Omental fat pad (tissue), 4 donors: Measurements from ENCODE around the gene FAM90A1. TPM values are rescaled to one million over a fixed set of nuclear protein-coding genes. Genes with fewer than 3 reads are reported as not detected.
"Not testable (repeated sequence)": the region's sequence is repeated elsewhere in the genome, so short reads cannot be mapped to it uniquely, and the experiment has no call there.

Experiments
- ATAC-seq: fragments of 150-250 bp; one replicate; pipeline ENCODE4 v1.9.1; 2016; ENCODE audit warnings: mild to moderate bottlenecking, moderate library complexity; ENCODE audit not compliant: low FRiP score
- DNase-seq: peaks from one replicate; pipeline ENCODE4 v3.0.0-alpha.2; 2019; ENCODE audit warnings: low spot score
- CTCF ChIP-seq, 3 donors: fragments of 450-650 bp; IDR thresholded peaks; one replicate each; pipeline ENCODE4 v1.5.1; 2016 to 2017; ENCODE audit warnings: antibody characterized with exemption in 3 of 3, mild to moderate bottlenecking in 3 of 3, moderate library complexity in 2 of 3
- total RNA-seq, 4 donors: library from RNA; depleted of rRNA; stranded (reverse); fragments of >200 nt; gene quantifications; one replicate each; pipeline ENCODE4 v1.1.0, GENCODE V29; 2016

FAM90A1 gene
- total RNA-seq, 4 donors from 2014 or later, result not detected

DNA sequence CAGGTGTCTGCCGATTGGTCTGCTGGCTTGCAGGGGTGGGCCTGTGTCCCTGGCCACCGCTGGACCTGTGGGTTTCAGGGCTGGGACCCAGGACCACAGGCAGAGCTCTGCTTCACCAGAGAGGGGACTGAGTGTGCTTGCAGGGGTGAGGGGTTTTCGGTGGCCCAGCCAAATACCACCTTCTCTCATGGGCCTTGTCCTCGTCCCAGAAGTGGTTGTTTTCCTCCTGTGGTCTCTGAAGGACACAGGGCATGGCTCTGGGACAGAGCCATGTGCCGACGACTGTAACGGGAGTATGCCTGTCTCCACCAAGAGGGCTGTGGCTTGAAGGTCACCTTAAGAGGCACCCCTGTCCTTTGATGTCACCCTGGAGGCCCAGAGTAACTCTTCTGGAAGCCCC lies 7.3 kb upstream of the FAM90A1 start:
- not testable (repeated sequence) for DNase-seq, ATAC-seq

GRCh38 chr12:8233935-8234495 lies 6.6 kb upstream of the FAM90A1 start:
- not testable (repeated sequence) for ATAC-seq, DNase-seq

DNA sequence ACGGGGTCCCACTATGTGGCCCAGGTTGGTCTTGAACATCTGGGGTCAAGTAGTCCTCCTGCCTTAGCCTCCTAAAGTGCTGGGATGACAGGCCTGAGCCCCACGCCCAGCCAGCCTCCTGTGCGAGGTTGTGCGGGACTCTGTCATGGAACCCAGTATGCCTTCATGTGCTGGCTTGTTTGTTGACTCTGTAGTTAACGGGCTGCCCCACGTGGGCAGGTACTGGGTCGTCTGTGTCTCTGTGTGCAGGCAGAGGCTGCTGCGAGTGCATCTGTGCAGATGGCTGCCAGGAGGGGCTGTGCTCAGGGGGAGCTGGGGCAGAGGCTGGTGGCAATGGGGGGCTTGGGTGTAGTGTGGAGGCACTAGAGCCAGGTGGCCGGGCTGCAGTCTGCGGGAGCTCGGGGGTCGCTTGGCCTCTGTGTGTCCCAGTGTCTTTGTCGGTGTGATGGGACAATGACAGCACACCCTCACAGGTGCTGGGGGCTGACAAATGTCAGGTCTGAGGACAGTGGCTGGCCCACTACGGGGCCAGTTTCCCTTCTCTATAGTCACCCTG lies 6.0 kb upstream of the FAM90A1 start:
- DNase-seq, ATAC-seq: not testable (repeated sequence)

DNA sequence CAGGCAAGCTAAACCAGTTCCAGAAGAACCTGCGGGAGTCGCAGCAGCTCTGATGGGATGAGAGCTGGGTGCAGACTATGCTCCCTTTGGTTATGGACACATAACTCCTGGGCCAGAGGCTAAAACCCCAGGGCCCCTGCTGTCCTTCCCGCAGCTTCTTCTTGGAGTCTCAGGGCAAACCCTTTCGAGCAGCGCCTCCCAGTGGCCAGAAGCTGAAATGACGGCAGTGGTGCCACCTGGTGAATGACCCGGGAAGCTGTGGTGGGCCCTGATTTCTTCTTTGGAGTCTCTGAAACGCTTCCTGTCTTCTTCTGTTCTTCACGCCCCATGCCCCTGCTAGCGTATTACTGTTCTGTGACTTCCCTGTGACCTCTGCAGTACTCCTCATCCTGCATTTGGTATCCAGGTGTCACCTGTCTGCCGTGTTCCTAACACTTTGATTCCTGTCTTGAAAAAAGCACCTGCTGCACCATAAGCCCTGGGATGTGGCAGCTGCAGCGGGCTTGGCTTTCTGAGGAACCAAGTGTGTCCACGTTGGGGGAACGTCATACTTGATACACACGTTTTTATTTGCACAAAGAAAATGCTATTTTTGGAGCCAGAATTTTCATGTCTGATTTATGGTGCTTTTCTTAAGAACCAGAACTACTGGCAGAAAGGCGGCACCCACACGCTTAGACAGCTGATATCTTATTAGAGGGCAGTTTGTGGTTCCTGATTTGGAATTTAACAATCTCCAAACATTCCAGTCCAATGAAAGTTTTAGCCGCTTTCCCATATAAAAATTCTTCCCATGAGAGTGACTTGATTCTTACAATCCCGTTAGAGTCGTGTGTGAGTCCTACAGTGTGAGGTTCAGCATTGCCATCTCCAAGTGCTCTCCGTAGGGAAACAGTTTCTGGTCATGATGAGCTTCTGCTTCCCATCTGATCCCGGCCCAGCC lies 4.5 kb upstream of the FAM90A1 start:
- ATAC-seq, DNase-seq: not testable (repeated sequence)
- TF ChIP-seq CTCF (IDR thresholded peaks at IDR 0.05), result peak in 1 of 3 donors; percentile 51

- not testable (repeated sequence) for ATAC-seq, DNase-seq
Observed at GRCh38 chr12:8231049-8231448, 3.6 kb upstream of the FAM90A1 start.

DNA sequence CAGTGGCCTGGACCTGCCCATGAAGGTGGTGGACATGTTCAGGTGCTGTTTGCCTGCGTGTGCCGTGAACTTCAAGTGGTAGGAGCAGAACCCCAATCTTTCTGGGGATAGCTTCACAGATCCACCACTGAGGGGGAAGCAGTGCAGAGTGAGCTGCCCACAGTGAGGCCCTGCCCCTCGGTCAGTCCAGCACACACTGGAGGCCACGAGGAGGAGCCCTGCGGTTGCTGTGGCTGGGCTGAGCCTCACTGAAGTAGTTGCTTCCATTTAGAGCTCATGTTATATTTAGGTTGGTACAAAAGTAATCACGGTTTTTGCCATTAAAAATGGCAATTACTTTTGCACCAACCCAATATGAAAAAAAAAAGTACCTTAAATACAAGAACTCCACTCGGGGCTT lies 2.1 kb upstream of the FAM90A1 start:
- DNase-seq, ATAC-seq: not testable (repeated sequence)

DNA sequence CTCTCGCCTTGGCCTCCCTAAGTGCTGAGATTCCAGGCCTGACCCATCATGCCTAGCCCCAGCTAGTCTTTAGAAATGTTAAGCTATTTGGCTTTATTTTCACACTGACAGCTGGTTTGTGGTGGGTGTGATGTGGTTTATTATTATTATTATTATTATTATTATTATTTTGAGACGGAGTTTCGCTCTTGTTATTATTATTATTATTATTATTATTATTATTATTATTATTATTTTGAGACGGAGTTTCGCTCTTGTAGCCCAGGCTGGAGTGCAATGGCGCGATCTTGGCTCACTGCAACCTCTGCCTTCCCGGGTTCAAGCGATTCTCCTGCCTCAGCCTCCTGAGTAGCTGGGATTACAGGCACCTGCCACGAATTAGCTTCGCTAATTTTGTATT lies 1.2 kb upstream of the FAM90A1 start:
- DNase-seq, ATAC-seq: not testable (repeated sequence)

DNA sequence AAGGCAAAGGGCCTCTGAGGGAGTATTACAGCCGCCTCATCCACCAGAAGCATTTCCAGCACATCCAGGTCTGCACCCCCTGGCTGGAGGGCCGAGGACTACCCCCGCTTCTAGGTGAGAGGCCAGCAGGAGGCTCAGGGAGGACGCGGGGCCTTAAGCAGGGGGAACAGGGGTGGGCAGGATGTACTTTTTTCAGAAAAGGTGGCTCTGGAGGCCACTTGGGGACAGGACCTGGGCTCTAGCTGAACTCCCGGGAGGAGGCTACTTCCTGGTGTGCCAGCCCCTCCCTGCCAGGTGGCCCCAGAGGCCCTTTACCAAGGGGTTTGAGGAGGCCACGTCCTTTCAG lies 287 bp upstream of the FAM90A1 start:
- not testable (repeated sequence) for ATAC-seq, DNase-seq

DNA sequence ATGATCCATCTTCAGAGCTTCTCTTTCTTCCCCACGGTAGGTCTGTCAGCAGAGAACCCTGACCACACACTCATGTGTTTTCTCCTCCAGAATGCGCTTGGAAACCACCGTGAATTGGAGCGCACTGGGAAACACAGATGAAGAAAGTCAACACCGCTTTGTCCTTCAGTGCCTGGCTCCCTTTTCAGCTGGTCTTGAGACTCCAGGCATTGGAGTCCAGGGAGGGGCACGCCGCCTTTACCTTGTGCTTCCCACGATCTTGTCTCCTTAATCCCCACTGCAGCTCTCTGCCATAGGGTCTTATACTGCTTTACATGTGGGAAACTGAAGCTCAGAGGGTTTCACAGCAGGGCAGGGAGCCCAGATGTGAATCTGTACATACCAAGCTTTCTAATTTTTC lies 1.1 kb downstream of the FAM90A1 start:
- TF ChIP-seq CTCF (IDR thresholded peaks at IDR 0.05), result no peak
- ATAC-seq (no peak), DNase-seq (no peak)

DNA sequence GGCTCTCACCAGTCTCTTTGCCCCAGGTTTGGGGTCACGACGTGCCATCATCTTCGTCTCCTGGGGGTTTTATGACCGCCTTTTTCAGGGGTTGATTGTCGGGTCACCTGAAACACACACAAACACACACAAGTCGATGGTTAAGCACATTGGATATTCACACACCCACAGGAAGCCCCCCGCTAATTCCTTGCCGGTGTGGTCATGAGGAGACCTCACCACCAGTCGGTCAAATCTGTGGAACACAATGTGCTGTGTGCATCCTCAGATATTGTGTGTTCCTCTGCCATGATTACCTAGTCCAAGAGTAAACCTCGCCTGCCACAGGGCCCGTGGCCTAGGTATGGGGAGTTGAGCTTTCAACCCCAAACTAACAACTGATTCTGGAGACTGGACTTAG lies 2.6 kb downstream of the FAM90A1 start:
- not testable (repeated sequence) for DNase-seq, ATAC-seq

DNA sequence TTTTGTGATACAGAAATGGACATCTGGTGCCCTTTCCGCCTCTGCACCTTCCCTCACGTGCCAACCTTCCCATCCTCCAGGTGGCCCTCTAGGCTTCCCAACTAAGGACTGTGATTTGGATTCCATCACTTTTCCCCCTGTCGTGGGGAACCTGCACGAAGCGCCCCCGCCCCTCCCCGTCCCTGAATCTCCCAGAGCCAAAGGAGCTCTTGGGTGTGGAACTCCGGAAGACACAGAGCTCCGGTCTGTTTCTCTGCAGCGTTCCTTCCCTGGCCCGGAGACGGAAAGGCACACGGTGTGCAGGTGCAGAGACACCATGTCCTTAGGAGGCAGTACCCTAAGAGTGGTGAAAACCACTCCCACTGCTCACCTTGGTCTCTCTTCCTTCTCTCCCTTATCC lies 3.8 kb downstream of the FAM90A1 start:
- ATAC-seq, DNase-seq: not testable (repeated sequence)

- ATAC-seq, DNase-seq: not testable (repeated sequence)
Observed at GRCh38 chr12:8222303-8222702, 5.1 kb downstream of the FAM90A1 start.

GRCh38 chr12:8221844-8222243 lies 5.6 kb downstream of the FAM90A1 start:
- not testable (repeated sequence) for DNase-seq, ATAC-seq

GRCh38 chr12:8221375-8221774 lies 6.0 kb downstream of the FAM90A1 start:
- not testable (repeated sequence) for ATAC-seq, DNase-seq

GRCh38 chr12:8218711-8219382 lies 8.6 kb downstream of the FAM90A1 start:
- not testable (repeated sequence) for DNase-seq, ATAC-seq

DNA sequence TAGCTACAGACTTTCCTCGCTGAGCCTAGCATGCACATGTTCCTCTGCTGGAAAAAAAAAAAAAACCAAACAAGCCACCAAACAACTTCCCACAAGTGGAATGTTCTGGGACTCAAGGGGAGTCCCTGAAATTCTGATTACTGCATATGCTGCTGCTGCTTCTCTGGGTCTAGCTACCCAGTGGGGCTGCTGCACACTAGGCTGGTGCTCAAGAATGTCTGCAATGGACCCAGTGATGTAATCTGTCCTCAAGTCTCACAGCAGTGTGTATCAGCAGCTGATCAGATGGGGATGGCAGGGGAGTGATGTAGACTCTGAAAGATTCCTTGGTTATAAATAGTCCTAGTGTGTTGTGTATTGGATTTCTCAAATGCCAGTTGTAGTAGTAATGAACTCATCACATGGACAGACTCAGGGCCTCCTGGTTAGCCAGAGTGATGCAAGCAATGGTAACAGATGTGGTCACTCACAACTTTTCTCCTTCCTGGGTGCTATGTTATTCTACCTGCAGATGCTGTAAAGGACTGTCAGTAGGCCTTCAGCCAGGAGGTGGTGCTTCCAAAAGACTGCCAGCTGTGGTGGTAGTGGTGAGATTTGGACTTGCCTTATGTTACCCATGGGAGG lies 29.6 kb downstream of the FAM90A1 start:
- DNase-seq, ATAC-seq: not testable (repeated sequence)
